T-helper 1 cell treated with Interleukin-12 subunit alpha and Interleukin-12 subunit beta and Interleukin-4 antibody, amounts not matched to agents 30 μg/mL and 1 μg/mL, for 36 hours (primary cell): ENCODE measurements around the gene ATG101.

Source experiments
- H3K27ac Mint-ChIP-seq: one replicate; pipeline ENCODE4 v1.8.0; 2021; ENCODE audit warnings: mild to moderate bottlenecking, mixed read lengths
- H3K27me3 Mint-ChIP-seq: one replicate; pipeline ENCODE4 v1.8.0; 2021; ENCODE audit warnings: low read depth, mixed read lengths
- H3K36me3 Mint-ChIP-seq: one replicate; pipeline ENCODE4 v1.8.0; 2021; ENCODE audit warnings: low read depth, mixed read lengths
- H3K4me1 Mint-ChIP-seq: one replicate; pipeline ENCODE4 v1.8.0; 2021; ENCODE audit warnings: low read depth, mixed read lengths
- H3K4me3 Mint-ChIP-seq: one replicate; pipeline ENCODE4 v1.8.0; 2021; ENCODE audit warnings: mild to moderate bottlenecking, moderate library complexity, mixed read lengths
- H3K9me3 Mint-ChIP-seq: one replicate; pipeline ENCODE4 v1.8.0; 2021; ENCODE audit warnings: mixed read lengths

ATG101 gene

GRCh38 chr12:52069327-52070184, at the start of gene ATG101:
Gene ATG101, plus strand, starts transcription at chr12:52069978. Its CDS starts 3,673 bp downstream, at chr12:52073651.
- peaks cover 42% of the 10 kb centered on the region for H3K4me1 Mint-ChIP-seq
- peak within 1 kb of the TSS; percentile 99 for H3K27ac Mint-ChIP-seq
- H3K9me3 Mint-ChIP-seq, result no peaks in the 10 kb centered on the region

GRCh38 chr12:52020539-52021336, 49.0 kb upstream of the ATG101 start:
- H3K4me1 Mint-ChIP-seq, result peaks cover 31% of the 10 kb centered on the region
- peak overlapping the region; percentile 34 for H3K4me3 Mint-ChIP-seq
- peaks cover 17% of the 10 kb centered on the region for H3K27me3 Mint-ChIP-seq

More at GRCh38 chr12:52069327-52070184, at the start of gene ATG101:
- Mint-ChIP-seq H3K36me3 (peaks cover 20% of the 10 kb centered on the region), H3K4me3 (peak within 1 kb of the TSS; percentile 90), H3K27me3 (peaks cover 6% of the 10 kb centered on the region)

GRCh38 chr12:52022841-52023181, 47.0 kb upstream of the ATG101 start:
- Mint-ChIP-seq H3K4me3 (peak overlapping the region; percentile 83), H3K9me3 (no peaks in the 10 kb centered on the region), H3K36me3 (no peaks in the 10 kb centered on the region), H3K4me1 (peaks cover 36% of the 10 kb centered on the region), H3K27ac (peak overlapping the region; percentile 52), H3K27me3 (peaks cover 17% of the 10 kb centered on the region)

More at GRCh38 chr12:52020539-52021336, 49.0 kb upstream of the ATG101 start:
- Mint-ChIP-seq H3K27ac (no peak overlapping the region), H3K9me3 (no peaks in the 10 kb centered on the region), H3K36me3 (no peaks in the 10 kb centered on the region)

- Mint-ChIP-seq H3K4me3 (peak overlapping the region; percentile 83), H3K36me3 (no peaks in the 10 kb centered on the region), H3K27ac (peak overlapping the region; percentile 99), H3K27me3 (peaks cover 17% of the 10 kb centered on the region), H3K9me3 (no peaks in the 10 kb centered on the region), H3K4me1 (peaks cover 36% of the 10 kb centered on the region)
These were observed 46.4 kb upstream of the ATG101 start for GRCh38 chr12:52023182-52023975.

- H3K27ac Mint-ChIP-seq, result peak overlapping the region; percentile 99
- peaks cover 17% of the 10 kb centered on the region for H3K27me3 Mint-ChIP-seq
- H3K4me1 Mint-ChIP-seq, result peaks cover 36% of the 10 kb centered on the region
- H3K4me3 Mint-ChIP-seq, result peak overlapping the region; percentile 83
- no peaks in the 10 kb centered on the region for H3K9me3 Mint-ChIP-seq
- H3K36me3 Mint-ChIP-seq, result no peaks in the 10 kb centered on the region
These were observed 45.6 kb upstream of the ATG101 start for GRCh38 chr12:52023976-52024688.

GRCh38 chr12:52024845-52025230, 44.9 kb upstream of the ATG101 start:
- H3K4me1 Mint-ChIP-seq, result peaks cover 36% of the 10 kb centered on the region
- peaks cover 17% of the 10 kb centered on the region for H3K27me3 Mint-ChIP-seq
- H3K27ac Mint-ChIP-seq, result peak overlapping the region; percentile 99
- peak overlapping the region; percentile 83 for H3K4me3 Mint-ChIP-seq
- no peaks in the 10 kb centered on the region for H3K9me3 Mint-ChIP-seq
- no peaks in the 10 kb centered on the region for H3K36me3 Mint-ChIP-seq

GRCh38 chr12:52026263-52026662, 43.5 kb upstream of the ATG101 start:
- no peak overlapping the region for H3K4me3 Mint-ChIP-seq
- H3K4me1 Mint-ChIP-seq, result peaks cover 24% of the 10 kb centered on the region
- no peaks in the 10 kb centered on the region for H3K36me3 Mint-ChIP-seq
- H3K27ac Mint-ChIP-seq, result no peak overlapping the region
- H3K27me3 Mint-ChIP-seq, result peaks cover 4% of the 10 kb centered on the region
- no peaks in the 10 kb centered on the region for H3K9me3 Mint-ChIP-seq

GRCh38 chr12:52027085-52027843, 42.5 kb upstream of the ATG101 start:
- no peak overlapping the region for H3K4me3 Mint-ChIP-seq
- peaks cover 26% of the 10 kb centered on the region for H3K4me1 Mint-ChIP-seq

GRCh38 chr12:52029685-52030084, 40.1 kb upstream of the ATG101 start:
- H3K27me3 Mint-ChIP-seq, result peaks cover 18% of the 10 kb centered on the region
- H3K4me1 Mint-ChIP-seq, result peaks cover 30% of the 10 kb centered on the region
- no peaks in the 10 kb centered on the region for H3K9me3 Mint-ChIP-seq
- H3K4me3 Mint-ChIP-seq, result no peak overlapping the region
- H3K27ac Mint-ChIP-seq, result no peak overlapping the region
- no peaks in the 10 kb centered on the region for H3K36me3 Mint-ChIP-seq

More at GRCh38 chr12:52027085-52027843, 42.5 kb upstream of the ATG101 start:
- Mint-ChIP-seq H3K9me3 (no peaks in the 10 kb centered on the region), H3K36me3 (no peaks in the 10 kb centered on the region), H3K27ac (no peak overlapping the region), H3K27me3 (peaks cover 5% of the 10 kb centered on the region)

GRCh38 chr12:52032446-52032803, 37.4 kb upstream of the ATG101 start:
- Mint-ChIP-seq H3K27me3 (peaks cover 36% of the 10 kb centered on the region), H3K4me3 (peak overlapping the region; percentile 65), H3K27ac (peak overlapping the region; percentile 62), H3K4me1 (peaks cover 21% of the 10 kb centered on the region), H3K9me3 (no peaks in the 10 kb centered on the region), H3K36me3 (no peaks in the 10 kb centered on the region)

GRCh38 chr12:52032804-52033445, 36.9 kb upstream of the ATG101 start:
- peak overlapping the region; percentile 62 for H3K27ac Mint-ChIP-seq
- H3K36me3 Mint-ChIP-seq, result no peaks in the 10 kb centered on the region
- no peaks in the 10 kb centered on the region for H3K9me3 Mint-ChIP-seq
- peak overlapping the region; percentile 66 for H3K4me3 Mint-ChIP-seq
- peaks cover 21% of the 10 kb centered on the region for H3K4me1 Mint-ChIP-seq
- peaks cover 36% of the 10 kb centered on the region for H3K27me3 Mint-ChIP-seq

- Mint-ChIP-seq H3K27me3 (peaks cover 41% of the 10 kb centered on the region), H3K4me1 (peaks cover 25% of the 10 kb centered on the region), H3K4me3 (peak overlapping the region; percentile 66), H3K27ac (peak overlapping the region; percentile 38), H3K9me3 (no peaks in the 10 kb centered on the region), H3K36me3 (no peaks in the 10 kb centered on the region)
These were observed 36.2 kb upstream of the ATG101 start for GRCh38 chr12:52033446-52034140.
